PC-9 (cell line): ENCODE results near the gene UBE4A. TPM values are rescaled to one million over a fixed set of nuclear protein-coding genes. Genes with fewer than 3 reads are reported as not detected.

Experiments used
- BruUV-seq: library from RNA; stranded (reverse); fragments of 400-500 nt; replicated peaks from 2 replicates; lab custom pipeline; 2021; lab: Mats Ljungman, UMichigan
- CTCF ChIA-PET: fragments of 300-600 bp; sonication (Branson Sonifier 250); formaldehyde crosslinking; loops from one replicate; lab custom pipeline; 2022; ENCODE audit warnings: antibody characterized with exemption; lab: Charles Lee
- POLR2A ChIA-PET: fragments of 300-600 bp; sonication (Branson Sonifier 250); formaldehyde crosslinking; loops from one replicate; lab custom pipeline; 2022; ENCODE audit warnings: antibody characterized with exemption; ENCODE audit not compliant: unreplicated experiment; lab: Charles Lee
- DNase-seq, 2 experiments: peaks; one replicate each; pipeline versions ENCODE4 v3.0.0 to v3.0.0-alpha.2; 2015 to 2022; ENCODE audit warnings: mixed read lengths in 1 of 2
- H2AFZ ChIP-seq: fragments of 200-600 bp; sonication (generic); 2 replicates; pipeline ENCODE4 v1.8.1; 2017; ENCODE audit warnings: antibody characterized with exemption
- H3F3A ChIP-seq: fragments of 200-600 bp; sonication (generic); 2 replicates; pipeline ENCODE4 v1.8.1; 2017; ENCODE audit warnings: antibody characterized with exemption, mild to moderate bottlenecking, low read depth; ENCODE audit not compliant: insufficient read depth
- H3K27ac ChIP-seq: fragments of 200-600 bp; sonication (generic); 2 replicates; pipeline ENCODE4 v1.6.1; 2016; ENCODE audit warnings: mixed run types
- H3K27me3 ChIP-seq: fragments of 200-600 bp; sonication (generic); 2 replicates; pipeline ENCODE4 v1.6.1; 2016; ENCODE audit warnings: low read depth, mixed run types; ENCODE audit not compliant: insufficient read depth
- H3K36me3 ChIP-seq: fragments of 200-600 bp; sonication (generic); 2 replicates; pipeline ENCODE4 v1.6.1; 2016; ENCODE audit warnings: low read depth, mixed run types
- H3K4me1 ChIP-seq: fragments of 200-600 bp; sonication (generic); replicated peaks from 2 replicates; pipeline ENCODE4 v1.6.1; 2016; ENCODE audit warnings: mixed run types; ENCODE audit not compliant: insufficient read depth
- H3K4me2 ChIP-seq: fragments of 200-600 bp; sonication (generic); 2 replicates; pipeline ENCODE4 v1.6.1; 2017; ENCODE audit warnings: mixed run types
- H3K4me3 ChIP-seq: fragments of 200-600 bp; sonication (generic); 2 replicates; pipeline ENCODE4 v1.6.1; 2016; ENCODE audit warnings: mixed run types
- H3K79me2 ChIP-seq: fragments of 200-600 bp; sonication (generic); 2 replicates; pipeline ENCODE4 v1.6.1; 2017; ENCODE audit warnings: low read depth, mixed run types
- H3K9me2 ChIP-seq: fragments of 200-600 bp; sonication (generic); 2 replicates; pipeline ENCODE4 v1.8.1; 2017; ENCODE audit warnings: mild to moderate bottlenecking; ENCODE audit not compliant: insufficient read depth
- H3K9me3 ChIP-seq: fragments of 200-600 bp; sonication (generic); 2 replicates; pipeline ENCODE4 v1.8.1; 2016; ENCODE audit warnings: low read depth; ENCODE audit not compliant: insufficient read depth
- H4K20me1 ChIP-seq: fragments of 200-600 bp; sonication (generic); 2 replicates; pipeline ENCODE4 v1.8.1; 2017; ENCODE audit not compliant: insufficient read depth
- CTCF ChIP-seq: fragments of 200-600 bp; sonication (generic); conservative IDR thresholded peaks from 2 replicates; pipeline ENCODE4 v1.6.1; 2017; ENCODE audit warnings: mixed run types, antibody characterized with exemption, mild to moderate bottlenecking, moderate library complexity
- EZH2 ChIP-seq: fragments of 200-600 bp; sonication (generic); IDR thresholded peaks from 2 replicates; pipeline ENCODE4 v1.8.0; 2017; ENCODE audit warnings: antibody characterized with exemption, low read depth
- intact Hi-C: fragments of 100-400 bp; cut with micrococcal nuclease; formaldehyde crosslinking; loops from one replicate; pipeline ENCODE4 v1.10.0; 2022; ENCODE audit not compliant: unreplicated experiment
- total RNA-seq: library from RNA; stranded (reverse); gene quantifications from 2 replicates; pipeline ENCODE4 v1.2.3, GENCODE V29; 2021

The UBE4A gene
- total RNA-seq, 1 experiment from 2014 or later = 30.9 TPM

GRCh38 chr11:118370774-118371173 is 11.4 kb downstream of the UBE4A start:
- Histone ChIP-seq H2AFZ (no peak overlapping the region), H3K9me2 (no peaks in the 10 kb centered on the region), H3K9me3 (no peaks in the 10 kb centered on the region), H3K36me3 (peaks cover 55% of the 10 kb centered on the region), H3K4me1 (no peaks in the 10 kb centered on the region), H3K4me2 (no peak overlapping the region), H3F3A (0 out of 2 replicates have a peak, but pooled peaks cover 3% of the 10 kb centered on the region), H3K4me3 (no peak overlapping the region), H3K27ac (no peak overlapping the region), H3K79me2 (no peaks in the 10 kb centered on the region), H3K27me3 (no peaks in the 10 kb centered on the region), H4K20me1 (no peaks in the 10 kb centered on the region; the same call in 1 of the 2 replicates)
- BruUV-seq = no TSS peak
- DNase-seq = no peak
- POLR2A ChIA-PET = no interaction called here
- intact Hi-C loops = no loop called here
- TF ChIP-seq CTCF (no peak), EZH2 (no peak)
- CTCF ChIA-PET = interaction anchor here (0.6 kb wide), 1 partner anchor 61 kb away, joined by 4 read pairs; no protein-coding TSS in a partner anchor

DNA sequence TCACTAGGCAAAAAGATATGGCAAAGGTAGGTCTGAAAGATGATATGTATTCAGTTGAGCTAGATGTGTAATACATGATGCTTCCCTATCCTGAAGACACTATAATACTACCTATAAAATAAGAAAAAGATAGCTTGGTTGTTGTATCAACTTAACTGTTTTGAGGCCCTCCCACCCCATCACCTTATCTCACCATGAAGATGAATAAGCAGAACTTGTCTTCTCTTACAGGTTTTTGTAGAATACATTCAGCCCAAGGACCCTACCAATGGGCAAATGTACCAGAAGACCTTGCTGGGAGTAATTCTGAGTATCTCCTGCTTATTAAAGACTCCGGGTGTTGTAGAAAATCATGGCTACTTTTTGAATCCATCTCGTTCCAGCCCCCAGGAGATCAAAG is 13.9 kb downstream of the UBE4A start:
- DNase-seq = no peak
- no peaks in the 10 kb centered on the region; the same call in 1 of the 2 replicates for H4K20me1 ChIP-seq
- no peak overlapping the region for H3K4me3 ChIP-seq
- intact Hi-C loops = no loop called here
- H3F3A ChIP-seq = 0 out of 2 replicates have a peak, but pooled peaks cover 3% of the 10 kb centered on the region
- H3K4me1 ChIP-seq = no peaks in the 10 kb centered on the region
- no peak overlapping the region for H3K27ac ChIP-seq
- H3K9me2 ChIP-seq = no peaks in the 10 kb centered on the region
- no peaks in the 10 kb centered on the region for H3K79me2 ChIP-seq
- no peaks in the 10 kb centered on the region for H3K27me3 ChIP-seq
- ChIA-PET CTCF (no interaction called here), POLR2A (no interaction called here)
- no peak overlapping the region for H3K4me2 ChIP-seq
- no peak overlapping the region for H2AFZ ChIP-seq
- H3K9me3 ChIP-seq = no peaks in the 10 kb centered on the region
- no TSS peak for BruUV-seq
- H3K36me3 ChIP-seq = peaks cover 53% of the 10 kb centered on the region
- TF ChIP-seq EZH2 = no peak
- TF ChIP-seq CTCF = no peak

DNA sequence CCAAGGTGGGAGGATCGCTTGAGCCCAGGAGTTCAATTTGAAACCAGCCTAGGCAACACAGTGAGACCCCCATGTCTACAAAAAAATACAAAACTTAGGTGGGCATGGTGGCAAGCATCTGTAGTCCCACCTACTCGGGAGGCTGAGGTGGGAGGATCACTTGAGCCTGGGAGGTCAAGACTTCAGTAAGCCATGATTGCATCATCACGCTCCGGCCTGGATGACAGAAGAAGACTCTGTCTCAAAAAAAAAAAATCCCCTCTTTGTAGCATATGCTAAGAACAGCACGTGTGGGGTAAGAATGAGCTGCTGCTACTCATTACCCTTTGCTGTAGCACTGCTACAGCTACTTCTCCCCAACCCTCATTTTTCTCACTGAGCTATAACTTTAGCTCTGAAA is 14.5 kb downstream of the UBE4A start:
- Histone ChIP-seq H3K27me3 (no peaks in the 10 kb centered on the region), H4K20me1 (no peaks in the 10 kb centered on the region; the same call in 1 of the 2 replicates), H3K9me2 (no peaks in the 10 kb centered on the region), H3K4me1 (no peaks in the 10 kb centered on the region), H3K9me3 (no peaks in the 10 kb centered on the region), H3K4me3 (no peak overlapping the region), H3K79me2 (no peaks in the 10 kb centered on the region), H2AFZ (no peak overlapping the region), H3K36me3 (peaks cover 53% of the 10 kb centered on the region), H3K27ac (no peak overlapping the region), H3F3A (0 out of 2 replicates have a peak, but pooled peaks cover 3% of the 10 kb centered on the region), H3K4me2 (no peak overlapping the region)
- TF ChIP-seq CTCF = no peak
- TF ChIP-seq EZH2 = no peak
- ChIA-PET POLR2A (interaction anchor here (0.6 kb wide), 2 partner anchors 52 to 132 kb away, joined by 3 to 10 read pairs; no protein-coding TSS in a partner anchor), CTCF (interaction anchor here (0.7 kb wide), 1 partner anchor 556 kb away, joined by 3 read pairs; no protein-coding TSS in a partner anchor)
- no peak for DNase-seq
- intact Hi-C loops = no loop called here
- no TSS peak for BruUV-seq
